Endodermal cell (in vitro differentiated cells): Measurements from ENCODE around the gene MICB. TPM values are rescaled to one million over a fixed set of nuclear protein-coding genes. Genes with fewer than 3 reads are reported as not detected.

Experiments
- DNase-seq: peaks from one replicate; pipeline ENCODE4 v3.0.0-alpha.2; 2017
- H3K27ac ChIP-seq: 2 replicates; pipeline ENCODE4 v1.5.1; 2013; ENCODE audit warnings: mild to moderate bottlenecking, low read depth, low read length, moderate library complexity
- H3K27me3 ChIP-seq: 2 replicates; pipeline ENCODE4 v1.6.1; 2013; ENCODE audit warnings: mild to moderate bottlenecking, low read length, moderate library complexity; ENCODE audit not compliant: insufficient read depth, control insufficient read depth, poor library complexity, severe bottlenecking
- H3K36me3 ChIP-seq: 2 replicates; pipeline ENCODE4 v1.7.0; 2013; ENCODE audit warnings: mild to moderate bottlenecking, low read length, moderate library complexity; ENCODE audit not compliant: control insufficient read depth, insufficient read depth
- H3K4me1 ChIP-seq: one replicate; pipeline ENCODE4 v1.7.0; 2013; ENCODE audit warnings: low read length; ENCODE audit not compliant: control insufficient read depth, insufficient read depth
- H3K4me3 ChIP-seq: 2 replicates; pipeline ENCODE4 v1.5.1; 2013; ENCODE audit warnings: mild to moderate bottlenecking, low read length, moderate library complexity
- H3K9ac ChIP-seq: 2 replicates; pipeline ENCODE4 v1.6.1; 2013; ENCODE audit warnings: mild to moderate bottlenecking, low read length, moderate library complexity; ENCODE audit not compliant: poor library complexity, severe bottlenecking; ENCODE audit errors: extremely low read depth
- H3K9me3 ChIP-seq: 2 replicates; pipeline ENCODE4 v1.6.1; 2013; ENCODE audit warnings: mild to moderate bottlenecking, low read length, moderate library complexity; ENCODE audit not compliant: control insufficient read depth
- H3K27ac Mint-ChIP-seq: 2 replicates; pipeline ENCODE4 v1.8.0; 2020; ENCODE audit warnings: mixed read lengths
- H3K27me3 Mint-ChIP-seq: 2 replicates; pipeline ENCODE4 v1.8.0; 2021; ENCODE audit warnings: mild to moderate bottlenecking, mixed read lengths; ENCODE audit not compliant: insufficient read depth
- H3K36me3 Mint-ChIP-seq: 2 replicates; pipeline ENCODE4 v1.8.0; 2020; ENCODE audit warnings: low read depth, mixed read lengths
- H3K4me1 Mint-ChIP-seq: 2 replicates; pipeline ENCODE4 v1.8.0; 2020; ENCODE audit warnings: mixed read lengths
- H3K4me3 Mint-ChIP-seq: 2 replicates; pipeline ENCODE4 v1.8.0; 2020; ENCODE audit warnings: mild to moderate bottlenecking, moderate library complexity, mixed read lengths
- H3K9me3 Mint-ChIP-seq: 2 replicates; pipeline ENCODE4 v1.8.0; 2020; ENCODE audit warnings: mild to moderate bottlenecking, mixed read lengths
- CTCF ChIP-seq: fragments of 200-600 bp; sonication (generic); conservative IDR thresholded peaks from 2 replicates; pipeline ENCODE4 v1.5.0; 2021; ENCODE audit warnings: antibody characterized with exemption, mild to moderate bottlenecking
- WGBS, 2 experiments: methylation state at CpG; one replicate each; pipeline versions ENCODE4 v1.1.5 to v1.1.7; 2013; ENCODE audit warnings: missing lambda C conversion rate in 2 of 2, mixed read lengths in 1 of 2; ENCODE audit not compliant: insufficient coverage in 1 of 2, insufficient read length in 1 of 2; 5-methylcytosine and 5-hydroxymethylcytosine counted together
- long read RNA-seq, 4 experiments: library from polyadenylated mRNA in 2 of 4; library from RNA in 1 of 4; library from capped mRNA in 1 of 4; stranded (forward) in 3 of 4; unstranded in 1 of 4; transcript quantifications; one replicate each; pipeline ENCODE4 v2.0.0, GENCODE V29; 2020 to 2021; ENCODE audit warnings: inconsistent platforms in 1 of 4
- polyA plus RNA-seq, 2 experiments: library from polyadenylated mRNA; stranded (reverse); fragments of 50-300 nt; gene quantifications; one replicate each; pipeline ENCODE4 v1.2.3, GENCODE V29; 2013
- total RNA-seq, 2 donors: library from RNA; stranded (reverse); fragmentation: NEBNext Ultra II Directional in 1 of 2; extraction: Animal tissue kit (Norgen Biotek cat#: 25700) in 1 of 2; gene quantifications; 2 replicates in 1 of 2; 3 replicates in 1 of 2; pipeline ENCODE4 v1.2.1, GENCODE V29; 2021

MICB gene
- 1 to 10 TPM; 8.2 to 8.5 TPM for total RNA-seq
- 4.1 TPM for polyA plus RNA-seq (2013, experiment 1 of 2)
- 4.5 TPM for polyA plus RNA-seq (2013, experiment 2 of 2)
- long read RNA-seq, experiment 1: 0 reads
- long read RNA-seq, experiment 2, partial matches to known transcripts: 1 of 7 reads
- long read RNA-seq, experiment 2, other reads (novel, unspliced or antisense): 1 of 7 reads
- long read RNA-seq, experiment 3, transcript MICB-201 (6 exons, 2,446 nt): major isoform, 28 of 39 reads
- long read RNA-seq, experiment 3, partial matches to known transcripts: 5 of 39 reads
- long read RNA-seq, experiment 3, other reads (novel, unspliced or antisense): 3 of 39 reads
- long read RNA-seq, experiment 4, partial matches to known transcripts: 0 of 2 reads
- long read RNA-seq, experiment 4, other reads (novel, unspliced or antisense): 0 of 2 reads

GRCh38 chr6:31497531-31498476 is at the start of gene MICB:
TSS of gene MICB (plus strand) at chr6:31498145. CDS start at chr6:31498194, 49 bp downstream.
- H3K27ac Mint-ChIP-seq: peak within 1 kb of the TSS; percentile 68
- no peaks in the 10 kb centered on the region for H3K36me3 ChIP-seq
- no peaks in the 10 kb centered on the region for H3K36me3 Mint-ChIP-seq
- H3K9ac ChIP-seq: peak within 1 kb of the TSS; percentile 30
- H3K4me1 ChIP-seq: no peaks in the 10 kb centered on the region
- peak; percentile 14 for TF ChIP-seq CTCF
- H3K4me3 Mint-ChIP-seq: peak within 1 kb of the TSS; percentile 69
- H3K9me3 Mint-ChIP-seq: no peaks in the 10 kb centered on the region
- peak within 1 kb of the TSS; percentile 81 for H3K4me3 ChIP-seq
- peaks cover 26% of the 10 kb centered on the region for H3K4me1 Mint-ChIP-seq
- DNase-seq: peak; percentile 97
- H3K27me3 Mint-ChIP-seq: peaks cover 58% of the 10 kb centered on the region
- no peak within 1 kb of the TSS for H3K27ac ChIP-seq
- H3K9me3 ChIP-seq: no peaks in the 10 kb centered on the region
- peaks cover 51% of the 10 kb centered on the region for H3K27me3 ChIP-seq
- WGBS, 2 experiments: 3 to 5% methylated on average over 20 to 64 of the region's 64 CpGs

- no peaks in the 10 kb centered on the region for H3K36me3 ChIP-seq
- DNase-seq: no peak
- H3K27me3 ChIP-seq: no peaks in the 10 kb centered on the region
- peaks cover 5% of the 10 kb centered on the region for H3K9me3 ChIP-seq
- H3K27ac ChIP-seq: no peak overlapping the region
- no peak overlapping the region for H3K4me3 Mint-ChIP-seq
- no peak for TF ChIP-seq CTCF
- H3K4me3 ChIP-seq: no peak overlapping the region
- no peaks in the 10 kb centered on the region for H3K4me1 Mint-ChIP-seq
- peaks cover 1% of the 10 kb centered on the region for H3K9me3 Mint-ChIP-seq
- H3K27ac Mint-ChIP-seq: no peak overlapping the region
- no peak overlapping the region for H3K9ac ChIP-seq
- peaks cover 19% of the 10 kb centered on the region for H3K27me3 Mint-ChIP-seq
- H3K4me1 ChIP-seq: no peaks in the 10 kb centered on the region
- no peaks in the 10 kb centered on the region for H3K36me3 Mint-ChIP-seq
- WGBS, 2 experiments: 86 to 90% methylated on average over 3 to 4 of the region's 4 CpGs
Observed at GRCh38 chr6:31450751-31451150, 47.2 kb upstream of the MICB start.

- Histone ChIP-seq H3K36me3 (no peaks in the 10 kb centered on the region), H3K27me3 (peaks cover 5% of the 10 kb centered on the region), H3K9ac (no peak overlapping the region), H3K9me3 (peaks cover 5% of the 10 kb centered on the region), H3K4me3 (no peak overlapping the region), H3K27ac (no peak overlapping the region), H3K4me1 (no peaks in the 10 kb centered on the region)
- Mint-ChIP-seq H3K27me3 (peaks cover 24% of the 10 kb centered on the region), H3K4me1 (no peaks in the 10 kb centered on the region), H3K4me3 (no peak overlapping the region), H3K9me3 (peaks cover 1% of the 10 kb centered on the region), H3K36me3 (no peaks in the 10 kb centered on the region), H3K27ac (no peak overlapping the region)
- TF ChIP-seq CTCF: no peak
- no peak for DNase-seq
Observed at GRCh38 chr6:31452859-31453258, 45.1 kb upstream of the MICB start.
